ENCODE data around the gene ITIH1. TPM values are rescaled to one million over a fixed set of nuclear protein-coding genes. Genes with fewer than 3 reads are reported as not detected.

The ITIH1 gene
- total RNA-seq, 4 donors from 2014 or later = not detected

- TF ChIP-seq EP300 (IDR thresholded peaks at IDR 0.05; ENCODE audit: low read depth) (no peak), POLR2A (IDR thresholded peaks at IDR 0.05) (no peak), CTCF (IDR thresholded peaks at IDR 0.05) (no peak), POLR2AphosphoS5 (IDR thresholded peaks at IDR 0.05) (no peak)
- H3K4me3 ChIP-seq = no peak overlapping the region
- 80 to 91% methylated on average over 2 of the region's 2 CpGs for WGBS, 2 donors (ENCODE audit: low coverage in 1 of 2)
- intact Hi-C loops (cut with DNase I; ENCODE audit: low total_unique reads) = no loop called here
- H3K9me3 ChIP-seq = no peaks in the 10 kb centered on the region
- no peak overlapping the region for H3K27ac ChIP-seq
- no peaks in the 10 kb centered on the region for H3K27me3 ChIP-seq
- H3K4me1 ChIP-seq = no peaks in the 10 kb centered on the region
- no peak for DNase-seq
- in situ Hi-C loops (cut with MboI; ENCODE audit: low pct_ligation_motif_present in 1 of 4, low pct_unique_long_range_greater_than_20kb in 1 of 4, low sequenced_read_pairs in 3 of 4) = no loop called here
- peaks cover 0 to 57% (median 23%) of the 10 kb centered on the region in 4 donors for H3K36me3 ChIP-seq
Observed at GRCh38 chr3:52763466-52763865, 13.9 kb upstream of the ITIH1 start.

GRCh38 chr3:52769786-52770455 is 7.5 kb upstream of the ITIH1 start:
- 23 to 26% methylated on average over 13 of the region's 13 CpGs for WGBS, 2 donors (ENCODE audit: low coverage in 1 of 2)
- no peaks in the 10 kb centered on the region for H3K27me3 ChIP-seq
- peaks cover 0 to 16% (median 7%) of the 10 kb centered on the region in 4 donors for H3K36me3 ChIP-seq
- intact Hi-C loops (cut with DNase I; ENCODE audit: low total_unique reads) = no loop called here
- peak overlapping the region; percentile 80 to 83 (median 81) for H3K27ac ChIP-seq
- peaks cover 4 to 19% (median 13%) of the 10 kb centered on the region in 4 donors for H3K4me1 ChIP-seq
- no peak for DNase-seq
- TF ChIP-seq POLR2A (IDR thresholded peaks at IDR 0.05) (no peak), POLR2AphosphoS5 (IDR thresholded peaks at IDR 0.05) (no peak), EP300 (IDR thresholded peaks at IDR 0.05; ENCODE audit: low read depth) (no peak), CTCF (IDR thresholded peaks at IDR 0.05) (no peak)
- peak overlapping the region; percentile 56 to 93 (median 90) for H3K4me3 ChIP-seq
- in situ Hi-C loops (cut with MboI; ENCODE audit: low pct_ligation_motif_present in 1 of 4, low pct_unique_long_range_greater_than_20kb in 1 of 4, low sequenced_read_pairs in 3 of 4) = no loop called here
- no peaks in the 10 kb centered on the region for H3K9me3 ChIP-seq

- DNase-seq = peak; percentile 95
- intact Hi-C loops (cut with DNase I; ENCODE audit: low total_unique reads) = no loop called here
- peaks cover 7 to 19% (median 13%) of the 10 kb centered on the region in 4 donors for H3K4me1 ChIP-seq
- H3K4me3 ChIP-seq = peak within 1 kb of the TSS; percentile 56 to 93 (median 90)
- TF ChIP-seq CTCF (IDR thresholded peaks at IDR 0.05) (peak in 1 of 5 experiments; percentile 2), POLR2AphosphoS5 (IDR thresholded peaks at IDR 0.05) (peak; percentile 82 to 85 (median 82)), POLR2A (IDR thresholded peaks at IDR 0.05) (peak; percentile 81), EP300 (IDR thresholded peaks at IDR 0.05; ENCODE audit: low read depth) (no peak)
- H3K27ac ChIP-seq = peak within 1 kb of the TSS; percentile 80 to 83 (median 81)
- WGBS, 2 donors (ENCODE audit: low coverage in 1 of 2) = 1 to 7% methylated on average over 5 to 57 of the region's 67 CpGs
- no peaks in the 10 kb centered on the region for H3K9me3 ChIP-seq
- in situ Hi-C loops (cut with MboI; ENCODE audit: low pct_ligation_motif_present in 1 of 4, low pct_unique_long_range_greater_than_20kb in 1 of 4, low sequenced_read_pairs in 3 of 4) = no loop called here
- H3K27me3 ChIP-seq = no peaks in the 10 kb centered on the region
- H3K36me3 ChIP-seq = peaks cover 0 to 12% (median 3%) of the 10 kb centered on the region in 4 donors
Observed at GRCh38 chr3:52770496-52771333, 6.7 kb upstream of the ITIH1 start, which contains the start of gene NEK4. Gene NEK4 (minus strand): TSS chr3:52770940. CDS start chr3:52770746, 194 bp downstream.

- Histone ChIP-seq H3K9me3 (no peaks in the 10 kb centered on the region), H3K27ac (peak overlapping the region; percentile 80 to 83 (median 81)), H3K4me3 (peak overlapping the region; percentile 9 to 91 (median 73)), H3K27me3 (no peaks in the 10 kb centered on the region), H3K36me3 (peaks cover 0 to 7% (median 0%) of the 10 kb centered on the region in 4 donors), H3K4me1 (peaks cover 7 to 19% (median 13%) of the 10 kb centered on the region in 4 donors)
- TF ChIP-seq POLR2A (IDR thresholded peaks at IDR 0.05) (no peak), POLR2AphosphoS5 (IDR thresholded peaks at IDR 0.05) (no peak), CTCF (IDR thresholded peaks at IDR 0.05) (no peak), EP300 (IDR thresholded peaks at IDR 0.05; ENCODE audit: low read depth) (no peak)
- DNase-seq = no peak
- in situ Hi-C loops (cut with MboI; ENCODE audit: low pct_ligation_motif_present in 1 of 4, low pct_unique_long_range_greater_than_20kb in 1 of 4, low sequenced_read_pairs in 3 of 4) (no loop called here), intact Hi-C loops (cut with DNase I; ENCODE audit: low total_unique reads) (no loop called here)
- 44 to 65% methylated on average over 2 to 5 of the region's 5 CpGs for WGBS, 2 donors (ENCODE audit: low coverage in 1 of 2)
Observed at GRCh38 chr3:52771334-52771681, 6.1 kb upstream of the ITIH1 start.

Measured in transverse colon (tissue), 4 donors.